Measurements from ENCODE around the gene HMHB1. TPM values are rescaled to one million over a fixed set of nuclear protein-coding genes. Genes with fewer than 3 reads are reported as not detected.
A peak's percentile ranks its signal among the peaks of the same experiment; 100 is the strongest.

HMHB1 gene
- not detected for total RNA-seq (ENCODE audit: unreplicated experiment)
- long read RNA-seq: 0 reads

GRCh38 chr5:143812085-143812705, at the start of gene HMHB1:
HMHB1 (plus strand) TSS chr5:143812161.
- H3K4me3 Mint-ChIP-seq (ENCODE audit: unreplicated experiment): no peak within 1 kb of the TSS
- no peaks in the 10 kb centered on the region for H3K9me3 Mint-ChIP-seq (ENCODE audit: unreplicated experiment)
- no peaks in the 10 kb centered on the region for H3K27me3 Mint-ChIP-seq (ENCODE audit: unreplicated experiment)
- no peak within 1 kb of the TSS for H3K27ac Mint-ChIP-seq (ENCODE audit: unreplicated experiment)
- no peaks in the 10 kb centered on the region for H3K4me1 Mint-ChIP-seq (ENCODE audit: unreplicated experiment)
- no peak for TF ChIP-seq CTCF (IDR thresholded peaks at IDR 0.05; ENCODE audit: unreplicated experiment)
- H3K36me3 Mint-ChIP-seq (ENCODE audit: low read depth, unreplicated experiment): no peaks in the 10 kb centered on the region
- DNase-seq (ENCODE audit: low spot score): no peak

GRCh38 chr5:143762636-143763220, 49.2 kb upstream of the HMHB1 start:
- DNase-seq (ENCODE audit: low spot score): no peak
- no peak for TF ChIP-seq CTCF (IDR thresholded peaks at IDR 0.05; ENCODE audit: unreplicated experiment)
- no peak overlapping the region for H3K4me3 Mint-ChIP-seq (ENCODE audit: unreplicated experiment)
- no peaks in the 10 kb centered on the region for H3K27me3 Mint-ChIP-seq (ENCODE audit: unreplicated experiment)
- H3K27ac Mint-ChIP-seq (ENCODE audit: unreplicated experiment): no peak overlapping the region
- no peaks in the 10 kb centered on the region for H3K36me3 Mint-ChIP-seq (ENCODE audit: low read depth, unreplicated experiment)
- no peaks in the 10 kb centered on the region for H3K9me3 Mint-ChIP-seq (ENCODE audit: unreplicated experiment)
- peaks cover 4% of the 10 kb centered on the region for H3K4me1 Mint-ChIP-seq (ENCODE audit: unreplicated experiment)

- Mint-ChIP-seq H3K27me3 (ENCODE audit: unreplicated experiment) (no peaks in the 10 kb centered on the region), H3K4me3 (ENCODE audit: unreplicated experiment) (no peak overlapping the region), H3K36me3 (ENCODE audit: low read depth, unreplicated experiment) (no peaks in the 10 kb centered on the region), H3K9me3 (ENCODE audit: unreplicated experiment) (no peaks in the 10 kb centered on the region), H3K4me1 (ENCODE audit: unreplicated experiment) (peaks cover 26% of the 10 kb centered on the region), H3K27ac (ENCODE audit: unreplicated experiment) (no peak overlapping the region)
- no peak for DNase-seq (ENCODE audit: low spot score)
- TF ChIP-seq CTCF (IDR thresholded peaks at IDR 0.05; ENCODE audit: unreplicated experiment): no peak
Measured at GRCh38 chr5:143767162-143767561, 44.8 kb upstream of the HMHB1 start.

- no peaks in the 10 kb centered on the region for H3K36me3 Mint-ChIP-seq (ENCODE audit: low read depth, unreplicated experiment)
- no peak for DNase-seq (ENCODE audit: low spot score)
- no peaks in the 10 kb centered on the region for H3K27me3 Mint-ChIP-seq (ENCODE audit: unreplicated experiment)
- no peak overlapping the region for H3K27ac Mint-ChIP-seq (ENCODE audit: unreplicated experiment)
- H3K4me1 Mint-ChIP-seq (ENCODE audit: unreplicated experiment): peaks cover 29% of the 10 kb centered on the region
- no peak for TF ChIP-seq CTCF (IDR thresholded peaks at IDR 0.05; ENCODE audit: unreplicated experiment)
- H3K9me3 Mint-ChIP-seq (ENCODE audit: unreplicated experiment): no peaks in the 10 kb centered on the region
- no peak overlapping the region for H3K4me3 Mint-ChIP-seq (ENCODE audit: unreplicated experiment)
Measured at GRCh38 chr5:143769026-143769786, 42.8 kb upstream of the HMHB1 start.

GRCh38 chr5:143770450-143770849, 41.5 kb upstream of the HMHB1 start:
- Mint-ChIP-seq H3K27me3 (ENCODE audit: unreplicated experiment) (no peaks in the 10 kb centered on the region), H3K4me3 (ENCODE audit: unreplicated experiment) (no peak overlapping the region)

More at GRCh38 chr5:143770450-143770849, 41.5 kb upstream of the HMHB1 start:
- no peak for TF ChIP-seq CTCF (IDR thresholded peaks at IDR 0.05; ENCODE audit: unreplicated experiment)
- peak overlapping the region; percentile 34 for H3K27ac Mint-ChIP-seq (ENCODE audit: unreplicated experiment)
- H3K4me1 Mint-ChIP-seq (ENCODE audit: unreplicated experiment): peaks cover 26% of the 10 kb centered on the region
- H3K36me3 Mint-ChIP-seq (ENCODE audit: low read depth, unreplicated experiment): no peaks in the 10 kb centered on the region
- H3K9me3 Mint-ChIP-seq (ENCODE audit: unreplicated experiment): no peaks in the 10 kb centered on the region
- DNase-seq (ENCODE audit: low spot score): no peak

Data from endothelial cell (in vitro differentiated cells).